Amniotic epithelial cell (primary cell): ENCODE measurements around the gene PDE7B.

ENCODE experiments used
- DNase-seq: peaks from one replicate; pipeline ENCODE4 v3.0.0-alpha.2; 2010; ENCODE audit warnings: low read depth

PDE7B gene

DNA sequence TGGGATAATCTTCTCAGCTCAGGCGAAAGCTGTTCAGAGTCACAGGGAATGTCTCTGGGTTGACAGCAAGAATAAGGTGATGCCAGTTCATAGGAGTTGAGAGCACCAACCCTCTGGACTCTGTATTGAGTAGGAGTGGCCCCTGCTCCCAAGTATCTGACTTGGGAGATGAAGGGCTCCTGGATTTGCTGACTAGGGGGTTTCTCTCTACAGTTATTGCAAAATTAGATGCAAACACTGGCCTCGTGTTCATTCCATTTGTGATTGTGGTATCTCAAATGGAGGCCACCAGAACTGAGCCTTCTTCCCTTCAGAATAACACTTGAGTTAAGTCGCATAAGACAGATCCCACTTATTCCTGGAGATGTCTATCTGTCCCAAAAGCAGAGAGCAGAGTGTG is 135.7 kb downstream of the PDE7B start:
- no peak for DNase-seq

DNA sequence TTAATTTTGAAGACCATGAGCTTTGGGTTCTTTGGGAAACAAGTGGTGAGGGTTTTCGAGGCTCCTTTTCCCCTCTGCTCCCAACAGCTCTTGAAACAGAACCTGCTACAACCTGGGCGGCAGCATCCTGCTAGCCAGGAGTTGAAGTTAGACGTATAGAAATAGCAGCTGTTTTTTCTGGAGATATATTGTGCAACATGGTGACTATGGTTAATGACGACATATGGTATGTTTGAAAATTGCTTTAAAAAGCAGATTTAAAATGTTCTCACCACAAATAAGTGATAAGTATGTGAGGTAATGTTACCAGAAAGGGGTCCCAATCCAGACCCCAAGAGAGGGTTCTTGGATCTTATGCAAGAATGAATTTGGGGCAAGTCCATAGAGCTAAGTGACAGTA is 138.9 kb downstream of the PDE7B start:
- no peak for DNase-seq

DNA sequence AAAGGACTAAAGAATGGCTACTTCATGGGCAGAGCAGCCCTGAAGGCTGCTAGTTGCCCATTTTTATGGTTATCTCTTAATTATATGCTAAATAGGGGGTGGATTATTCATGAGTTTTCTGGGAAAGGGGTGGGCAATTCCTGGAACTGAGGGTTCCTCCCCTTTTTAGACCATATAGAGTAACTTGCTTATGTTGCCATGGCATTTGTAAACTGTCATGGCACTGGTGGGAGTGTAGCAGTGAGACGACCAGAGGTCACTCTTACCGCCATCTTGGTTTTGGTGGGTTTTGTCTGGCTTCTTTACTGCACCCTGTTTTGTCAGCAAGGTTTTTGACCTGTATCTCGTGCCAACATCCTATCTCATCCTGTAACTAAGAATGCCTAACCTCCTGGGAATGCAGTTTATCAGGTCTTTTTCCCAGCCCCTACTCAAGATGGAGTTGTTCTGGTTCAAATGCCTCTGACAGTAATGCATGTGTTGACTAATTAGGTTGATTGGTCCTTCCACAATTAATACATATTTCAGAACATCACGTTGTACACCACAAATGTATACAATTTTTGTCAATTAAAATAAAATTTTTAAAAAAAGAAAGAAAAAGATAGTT is 139.5 kb downstream of the PDE7B start:
- DNase-seq: no peak

DNA sequence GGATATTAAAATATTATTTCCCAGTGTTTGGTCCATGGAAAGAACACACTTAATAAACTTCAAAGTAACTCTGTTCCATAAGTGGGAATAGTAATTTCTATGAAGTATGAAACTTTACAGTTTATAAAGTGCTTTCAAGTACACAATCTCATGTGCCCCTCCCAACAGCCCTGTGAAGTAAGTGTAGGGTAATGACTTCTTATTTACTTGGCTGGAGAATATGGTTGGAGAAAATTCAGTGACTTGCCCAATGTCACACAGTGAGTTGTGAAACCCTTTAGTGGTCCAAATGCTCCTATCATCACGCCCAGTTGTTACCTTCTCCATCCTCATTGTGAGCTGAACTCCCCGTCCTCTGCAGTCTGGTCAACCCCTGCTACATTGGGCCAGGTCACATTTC is 141.2 kb downstream of the PDE7B start:
- DNase-seq: no peak

DNA sequence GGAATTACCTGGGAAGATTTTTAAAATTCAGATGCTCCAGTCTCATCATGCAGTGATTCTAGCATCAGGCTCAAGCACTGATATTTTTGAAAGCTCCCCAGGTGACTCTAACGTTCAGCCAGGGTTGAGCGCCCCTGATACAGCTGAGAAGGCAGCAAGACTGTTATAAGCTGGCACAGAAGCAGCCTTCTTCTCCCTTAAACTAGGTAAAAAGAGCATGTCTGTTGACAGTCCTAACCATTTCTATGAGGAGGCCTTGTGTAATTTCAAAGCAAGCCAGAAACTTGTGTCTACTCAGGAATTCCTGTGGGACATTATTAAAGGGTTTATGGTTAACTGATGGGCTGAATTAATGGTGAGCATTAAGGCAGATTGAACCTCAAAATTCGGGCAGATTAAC is 141.9 kb downstream of the PDE7B start:
- DNase-seq: no peak

DNA sequence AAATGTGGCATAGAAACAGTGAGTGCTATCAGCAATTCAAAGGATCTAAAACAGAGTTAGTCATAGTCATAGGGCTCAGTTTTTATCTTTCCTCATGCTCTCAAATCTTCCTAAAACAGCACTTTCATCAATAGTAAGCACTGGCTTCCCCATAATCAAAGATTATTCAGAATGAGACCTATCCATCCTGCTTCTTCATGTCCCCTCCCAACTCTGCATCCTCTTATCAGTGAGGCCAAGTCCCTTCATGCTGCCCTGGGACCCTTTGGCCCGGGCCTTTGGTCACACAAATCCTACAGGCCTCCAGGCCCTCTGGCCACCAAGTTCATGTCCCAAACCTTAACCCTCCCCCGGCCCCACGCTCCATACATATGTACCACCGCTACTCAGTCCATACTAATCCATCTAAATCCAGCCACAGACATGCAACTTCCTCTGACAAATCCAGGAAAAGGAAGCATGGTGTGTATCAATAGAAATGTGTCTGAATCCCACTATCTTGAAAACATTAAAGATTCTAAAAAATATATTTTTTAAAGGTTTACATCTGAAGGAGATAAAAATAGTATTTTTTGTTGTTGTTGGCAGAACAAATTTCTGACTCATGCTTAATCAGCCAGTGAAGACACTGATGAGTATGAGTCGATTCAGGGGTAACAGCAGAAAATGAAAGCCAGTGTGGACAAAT is 143.5 kb downstream of the PDE7B start:
- peak; percentile 80 for DNase-seq

DNA sequence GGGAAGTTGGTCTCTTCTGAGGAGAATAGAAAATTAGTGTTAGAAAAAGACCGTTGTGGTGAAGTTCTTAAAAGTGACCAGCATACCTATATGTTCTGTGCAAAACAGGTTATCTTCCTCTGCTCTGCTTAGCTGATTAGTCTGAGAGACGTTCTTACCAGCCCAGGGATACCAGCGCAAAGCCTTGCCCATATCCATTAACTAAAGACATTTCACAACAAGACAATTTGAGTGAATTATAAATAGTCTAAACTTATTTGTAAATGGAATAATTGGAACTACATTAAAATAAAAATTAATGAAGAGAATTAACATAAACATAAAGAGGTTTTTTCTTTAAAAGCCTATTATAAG is 144.0 kb downstream of the PDE7B start:
- no peak for DNase-seq

DNA sequence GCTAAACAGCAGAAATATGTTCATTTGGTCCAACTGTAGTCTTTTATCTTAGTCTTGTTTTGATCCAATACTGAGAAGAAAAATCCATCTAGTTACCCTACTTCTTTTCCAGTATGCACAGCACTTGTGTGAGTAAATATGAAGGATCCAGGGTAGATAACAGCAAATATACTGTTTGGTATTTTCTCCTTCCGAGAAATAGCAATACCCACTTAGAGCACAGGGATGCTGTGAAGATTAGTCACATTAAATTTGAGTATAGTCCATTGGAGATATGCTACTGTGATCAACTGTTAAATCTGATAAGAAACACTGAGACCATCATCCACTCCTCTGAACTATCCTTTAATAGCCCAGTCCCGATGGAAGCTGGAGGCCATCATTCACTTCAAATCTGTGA is 145.2 kb downstream of the PDE7B start:
- no peak for DNase-seq

DNA sequence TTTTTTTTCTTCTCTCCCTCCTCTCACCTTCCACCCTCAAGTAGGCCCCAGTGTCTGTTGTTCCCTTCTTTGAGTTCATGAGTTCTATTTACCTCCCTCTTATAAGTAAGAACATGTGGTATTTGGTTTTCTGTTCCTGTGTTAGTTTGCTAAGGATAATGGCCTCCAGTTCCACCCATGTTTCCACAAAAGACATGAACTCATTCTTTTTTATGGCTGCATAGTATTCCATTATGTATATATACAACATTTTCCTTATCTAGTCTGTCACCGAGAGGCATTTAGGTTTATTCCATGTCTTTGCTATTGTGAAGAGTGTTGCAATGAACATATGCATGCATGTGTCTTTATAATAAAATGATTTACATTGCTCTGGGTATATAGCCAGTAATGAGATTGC is 147.9 kb downstream of the PDE7B start:
- DNase-seq: no peak

DNA sequence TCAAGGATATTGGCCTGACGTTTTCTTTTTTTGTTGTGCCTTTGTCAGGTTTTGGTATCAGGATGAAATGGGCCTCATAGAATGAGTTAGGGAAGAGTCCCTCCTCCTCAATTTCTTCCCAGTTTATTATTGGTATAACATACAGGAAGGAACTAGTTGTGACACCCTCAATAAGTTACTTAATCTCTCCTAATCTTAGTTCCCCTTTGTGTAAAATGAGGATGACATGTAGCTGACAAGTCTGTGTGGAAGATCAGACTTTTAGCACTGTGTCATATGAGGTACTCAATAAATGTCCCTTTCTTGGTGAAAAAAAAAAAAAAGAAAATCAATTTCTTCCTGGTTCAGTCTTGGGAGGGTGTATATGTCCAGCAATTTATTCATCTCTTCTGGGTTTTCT is 155.8 kb downstream of the PDE7B start:
- no peak for DNase-seq

DNA sequence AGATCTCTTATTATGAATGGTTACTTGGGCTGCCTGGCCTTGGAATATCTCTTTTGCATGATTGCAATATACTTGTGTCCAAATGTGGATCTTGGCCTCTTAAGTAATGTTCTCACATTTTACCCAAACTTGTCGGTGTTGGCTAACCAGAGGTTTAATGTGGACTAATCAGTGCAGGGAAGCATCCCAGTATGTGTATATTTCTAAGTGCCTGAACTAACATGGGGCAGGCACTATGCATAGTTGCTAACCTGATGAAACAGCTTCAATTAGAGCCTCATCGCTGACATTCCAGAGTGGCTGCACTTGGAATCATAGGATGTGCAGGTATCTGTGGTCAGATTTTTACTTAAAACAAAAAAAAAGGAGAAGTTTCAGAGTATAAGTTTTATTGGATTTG is 160.0 kb downstream of the PDE7B start:
- peak; percentile 81 for DNase-seq

DNA sequence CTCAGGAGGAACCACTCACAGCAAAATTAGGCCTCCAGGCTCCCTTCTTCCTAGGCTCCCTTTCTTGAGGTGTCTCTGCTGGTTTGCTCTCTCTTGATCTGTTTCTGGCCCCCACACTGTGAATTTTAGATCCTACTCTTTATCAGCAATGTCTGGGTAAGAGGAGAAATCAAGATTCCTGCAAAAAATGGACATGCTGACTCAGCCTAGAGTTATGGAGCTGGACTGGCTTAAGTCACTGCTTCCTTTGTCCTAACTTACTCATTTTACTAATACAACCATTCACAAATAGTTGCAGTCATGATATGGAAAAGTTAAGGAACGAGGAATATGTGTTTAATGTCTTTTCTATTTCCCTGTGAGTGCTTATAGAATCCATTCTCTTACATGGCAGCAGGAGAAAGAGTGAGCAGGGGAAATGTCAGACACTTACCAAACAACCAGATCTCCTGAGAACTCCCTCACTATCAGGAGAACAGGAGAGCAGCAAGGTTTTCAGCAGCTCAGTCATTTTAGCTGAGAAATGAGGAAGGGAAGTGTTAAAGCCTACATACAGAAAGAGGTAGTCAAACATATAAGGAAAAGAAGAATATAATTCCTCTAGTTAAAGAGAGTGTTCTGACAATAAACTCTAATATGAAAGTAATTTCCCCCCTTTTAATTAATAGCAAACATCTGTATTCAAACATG is 160.8 kb downstream of the PDE7B start:
- DNase-seq: peak; percentile 89

DNA sequence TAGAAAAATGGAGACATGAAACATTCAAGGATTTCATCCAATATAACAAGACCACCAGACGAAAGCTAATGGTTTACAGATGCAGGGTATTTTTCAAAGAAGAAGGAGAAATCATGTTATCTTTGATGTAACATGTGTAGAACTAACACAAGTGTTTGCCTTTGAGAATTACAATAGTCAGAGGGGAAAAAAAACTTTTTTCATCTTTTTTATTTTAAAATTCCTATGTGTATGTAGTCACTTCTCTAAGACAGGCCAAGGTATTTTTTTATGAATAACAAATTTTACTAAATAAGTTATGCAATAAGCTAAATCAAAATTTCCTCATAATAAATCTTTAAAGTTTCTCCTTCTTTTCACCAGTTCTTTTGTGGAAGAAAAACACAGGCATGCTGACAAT is 161.4 kb downstream of the PDE7B start:
- no peak for DNase-seq

DNA sequence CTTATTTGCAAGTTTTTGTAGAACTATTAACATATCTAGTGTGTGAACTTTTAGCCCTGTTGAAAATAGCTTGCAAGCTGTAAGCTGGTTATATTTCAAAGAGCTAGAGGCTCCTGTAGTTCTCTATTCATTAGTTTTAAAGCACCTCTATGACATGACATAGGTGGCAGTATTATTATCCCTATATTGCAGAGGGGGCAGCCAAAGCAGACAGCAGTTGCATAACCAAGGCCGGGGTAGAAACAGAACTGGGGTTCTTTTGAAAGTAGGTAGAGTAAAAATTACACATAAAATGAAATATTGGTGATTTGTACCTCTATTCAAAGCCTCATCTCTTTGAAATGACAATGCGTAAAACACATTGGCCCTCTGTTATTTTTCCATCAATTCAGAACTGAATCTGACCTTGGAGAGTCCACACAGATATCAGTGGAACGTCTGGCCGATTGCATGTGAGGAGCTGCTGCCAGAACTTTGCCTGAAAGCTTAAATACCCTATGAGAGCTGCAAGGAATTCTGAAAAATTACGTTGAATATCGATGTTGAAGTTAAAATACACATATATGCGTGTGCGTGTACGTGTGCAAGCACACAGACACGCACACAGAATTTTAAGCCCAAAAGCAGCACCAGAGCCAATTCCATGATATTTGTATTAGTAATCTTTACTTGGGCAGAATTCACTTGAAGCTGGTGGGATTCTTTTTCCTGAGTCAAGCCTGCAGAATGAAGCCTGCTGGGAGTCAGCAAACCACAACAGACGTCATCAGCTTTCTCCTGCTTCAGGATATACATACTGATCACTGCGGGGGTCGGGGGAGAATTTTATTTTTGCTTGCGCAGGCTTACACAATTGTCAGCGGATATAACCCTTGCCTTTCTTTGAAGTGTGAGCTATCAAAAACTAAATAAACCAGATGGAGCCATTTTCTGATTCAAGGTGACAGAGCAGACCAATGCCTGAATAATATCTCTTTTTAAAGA is 163.2 kb downstream of the PDE7B start:
- peak; percentile 100 for DNase-seq

DNA sequence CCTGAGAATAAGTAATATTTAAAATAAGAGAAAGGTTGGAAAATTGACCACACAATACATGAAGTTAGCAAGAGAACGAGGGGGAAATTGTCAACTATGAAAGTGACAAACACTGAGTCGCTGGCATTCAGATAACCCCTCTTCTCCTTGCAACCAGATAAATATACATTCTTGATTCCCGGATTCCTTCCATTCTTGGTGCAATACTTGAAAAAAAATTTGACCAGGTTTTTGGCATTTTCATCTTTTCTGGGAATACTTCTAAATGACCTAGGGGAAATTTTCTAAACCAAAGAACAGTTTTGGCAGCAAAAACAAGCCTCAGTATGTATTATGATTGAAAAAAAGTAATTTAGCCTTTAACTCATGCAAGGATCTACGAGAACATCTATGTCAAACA is 164.0 kb downstream of the PDE7B start:
- peak; percentile 28 for DNase-seq

DNA sequence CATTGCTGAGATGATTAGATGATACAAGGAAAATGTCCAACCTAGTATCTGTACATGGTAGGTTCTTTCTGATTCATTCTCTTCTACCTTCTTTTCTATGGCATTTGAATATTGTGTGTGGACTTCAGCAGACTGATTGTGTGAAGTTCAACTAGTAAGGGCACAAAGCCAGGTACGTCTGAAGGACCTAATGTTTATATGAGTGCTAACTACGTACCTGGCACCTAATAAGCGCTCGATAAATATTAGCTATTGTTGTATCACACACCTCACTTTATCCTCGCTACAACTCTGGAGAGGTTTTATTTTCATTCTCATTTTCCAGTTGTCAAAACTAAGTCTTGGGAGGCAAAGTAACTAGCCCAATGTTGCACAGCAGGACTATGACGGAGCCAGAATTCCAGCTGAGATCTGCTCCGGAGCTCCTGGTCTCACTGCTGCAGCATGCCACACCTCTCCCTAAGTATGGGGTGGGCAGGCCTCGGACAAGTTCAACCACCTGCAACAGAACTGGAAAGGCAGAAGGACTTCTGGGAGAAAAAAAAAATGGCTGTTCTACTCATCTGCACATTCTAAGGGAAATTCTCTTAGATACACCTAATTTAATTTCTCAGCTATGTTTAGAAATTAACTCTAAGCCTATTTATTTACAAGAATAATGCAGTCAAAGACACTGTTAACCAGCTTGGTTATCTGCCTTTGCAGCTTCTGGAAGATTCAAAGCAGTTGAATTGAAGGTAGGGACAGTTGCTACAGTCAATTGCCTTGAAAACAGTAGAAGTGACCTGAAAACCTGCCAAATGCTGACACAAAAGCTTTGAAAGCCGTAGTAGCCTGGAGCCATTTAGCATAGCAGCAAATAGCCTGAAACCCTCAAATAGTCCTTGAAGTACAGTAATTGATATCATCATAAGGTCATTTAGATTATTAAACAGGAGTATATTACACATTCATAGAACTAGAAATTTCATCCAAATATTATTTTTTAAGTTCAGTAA is 165.0 kb downstream of the PDE7B start:
- DNase-seq: no peak

DNA sequence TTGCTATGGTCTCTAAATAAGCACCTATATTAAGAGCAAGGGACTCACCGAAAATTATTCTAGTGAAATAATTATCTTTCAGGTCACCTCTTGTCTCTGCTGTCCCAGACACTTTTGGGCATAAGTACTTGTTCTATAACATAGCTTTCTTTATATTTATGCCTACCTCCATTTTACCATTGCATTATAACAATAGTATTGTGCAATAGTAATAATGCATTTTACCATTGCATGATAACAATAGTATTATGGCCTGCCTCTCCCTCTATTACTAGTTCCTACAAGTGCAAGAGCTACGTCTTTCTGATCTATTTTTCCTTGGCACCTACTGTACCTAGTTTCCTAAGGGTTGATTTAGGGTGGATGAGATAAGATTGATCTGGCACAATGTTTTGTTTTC is 169.2 kb downstream of the PDE7B start:
- no peak for DNase-seq

DNA sequence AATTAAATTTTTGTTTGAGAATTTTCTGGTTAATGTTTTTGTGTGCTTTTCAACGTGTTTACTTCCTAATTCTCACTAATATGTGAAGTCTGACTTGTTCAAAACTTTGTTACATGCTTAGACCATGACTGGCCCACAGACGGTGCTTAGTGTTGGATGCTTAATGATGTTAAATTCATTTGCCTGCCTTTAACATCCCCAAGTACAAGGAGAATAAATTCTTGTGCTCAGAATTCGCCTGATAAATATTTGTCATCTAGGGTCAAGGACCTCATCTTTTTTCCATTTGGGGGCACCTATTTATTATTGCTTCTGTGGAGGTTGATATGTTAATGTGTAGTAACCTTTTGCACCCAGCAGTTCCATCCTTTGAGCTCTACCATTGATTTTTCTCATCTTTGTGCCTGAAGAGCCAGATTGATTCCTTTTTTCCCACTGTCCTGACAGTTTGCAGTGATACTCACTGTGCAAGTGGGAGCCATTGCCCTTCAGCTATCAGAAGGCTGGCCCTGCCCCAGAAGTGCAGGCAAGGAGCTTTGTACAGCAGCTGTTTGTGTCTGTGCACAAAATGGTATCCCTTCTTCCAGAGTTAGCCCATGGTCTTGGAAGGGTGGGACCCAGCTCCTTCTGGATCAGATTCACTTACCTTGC is 170.8 kb downstream of the PDE7B start:
- DNase-seq: no peak

DNA sequence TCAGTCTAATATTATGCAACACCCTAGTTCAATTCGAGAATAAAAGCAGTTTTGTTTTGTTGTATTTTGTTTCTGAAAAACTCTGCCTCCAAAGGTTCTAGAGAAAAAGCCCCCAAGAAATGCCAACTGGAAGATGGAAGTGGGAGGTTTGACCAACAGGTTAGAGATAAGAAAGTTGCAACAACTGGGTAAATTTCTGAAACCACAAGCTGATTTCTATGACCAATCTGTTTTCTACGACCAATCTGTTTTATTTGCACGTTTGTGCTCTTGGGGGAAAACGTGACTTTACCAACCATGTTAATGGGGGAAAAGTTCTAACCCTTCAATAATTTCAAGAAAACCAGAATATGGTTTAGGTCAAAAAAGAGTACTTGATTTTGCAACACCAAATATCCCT is 173.2 kb downstream of the PDE7B start:
- peak; percentile 87 for DNase-seq

DNA sequence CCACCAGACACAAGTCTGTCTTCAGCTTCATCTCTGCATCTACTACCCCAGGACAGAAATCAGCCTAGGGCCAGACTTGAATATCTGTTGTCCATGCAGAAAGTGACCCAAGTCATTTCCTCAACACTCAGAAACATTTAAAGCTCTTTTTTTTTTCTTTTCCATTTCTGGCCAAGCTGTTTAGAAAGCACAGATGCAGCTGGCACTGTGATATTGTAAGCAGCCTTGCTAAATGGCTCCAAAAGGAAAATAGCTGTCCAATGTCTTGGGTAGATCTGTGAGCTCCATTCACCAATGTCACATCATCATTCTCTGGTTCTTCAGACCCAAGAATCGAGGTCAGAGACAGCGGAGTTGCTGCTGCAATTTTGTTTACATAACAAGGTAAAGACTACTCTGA is 174.2 kb downstream of the PDE7B start:
- no peak for DNase-seq

DNA sequence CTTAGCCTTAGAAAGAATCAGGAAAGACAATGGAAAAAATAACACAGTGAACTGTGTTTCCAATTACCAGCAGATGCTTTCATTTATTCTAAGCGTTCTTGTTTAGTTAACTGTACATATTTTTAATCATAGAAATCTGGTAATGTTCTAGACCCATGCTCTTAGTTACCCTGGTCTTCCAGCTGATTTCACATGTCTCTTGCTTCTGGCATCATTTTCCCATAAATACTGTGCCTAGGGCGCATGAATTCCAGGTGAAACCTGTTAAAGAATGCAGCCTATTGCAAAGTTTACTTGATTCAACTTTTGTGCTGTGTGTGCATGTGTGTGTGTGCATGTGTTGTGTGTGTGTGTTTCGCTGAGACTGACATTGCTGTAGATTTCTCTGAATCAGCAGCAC is 178.6 kb downstream of the PDE7B start:
- no peak for DNase-seq
